Eye (tissue), 1 donor: ENCODE measurements around the gene HOXD1.

Experiments
- DNase-seq: peaks from one replicate; pipeline ENCODE4 v3.0.0-alpha.2; 2015

The HOXD1 gene

DNA sequence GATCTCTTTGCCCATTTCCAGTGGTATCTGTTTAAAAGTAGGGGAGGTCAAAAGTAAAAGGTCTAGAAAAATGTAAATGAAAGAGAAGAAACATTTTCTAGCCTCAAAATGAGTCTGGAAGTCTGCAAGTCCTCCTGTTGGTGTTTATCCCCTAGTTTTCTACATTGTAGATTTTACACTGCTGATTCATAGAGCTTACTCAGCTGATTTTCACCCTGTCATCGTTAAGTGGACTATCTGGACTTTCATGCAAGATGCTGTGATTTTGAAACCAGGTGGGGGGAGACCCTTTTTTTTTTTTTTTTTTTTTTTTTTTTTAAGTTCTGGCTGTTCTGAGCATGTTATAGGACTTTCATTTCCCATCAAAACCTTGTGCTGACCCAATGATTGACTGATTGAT is 21.1 kb upstream of the HOXD1 start:
- no peak for DNase-seq

DNA sequence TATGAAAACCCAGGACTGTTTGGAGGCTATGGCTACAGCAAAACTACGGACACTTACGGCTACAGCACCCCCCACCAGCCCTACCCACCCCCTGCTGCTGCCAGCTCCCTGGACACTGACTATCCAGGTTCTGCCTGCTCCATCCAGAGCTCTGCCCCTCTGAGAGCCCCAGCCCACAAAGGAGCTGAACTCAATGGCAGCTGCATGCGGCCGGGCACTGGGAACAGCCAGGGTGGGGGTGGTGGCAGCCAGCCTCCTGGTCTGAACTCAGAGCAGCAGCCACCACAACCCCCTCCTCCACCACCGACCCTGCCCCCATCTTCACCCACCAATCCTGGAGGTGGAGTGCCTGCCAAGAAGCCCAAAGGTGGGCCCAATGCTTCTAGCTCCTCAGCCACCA is 19.3 kb upstream of the HOXD1 start:
- DNase-seq = no peak

DNA sequence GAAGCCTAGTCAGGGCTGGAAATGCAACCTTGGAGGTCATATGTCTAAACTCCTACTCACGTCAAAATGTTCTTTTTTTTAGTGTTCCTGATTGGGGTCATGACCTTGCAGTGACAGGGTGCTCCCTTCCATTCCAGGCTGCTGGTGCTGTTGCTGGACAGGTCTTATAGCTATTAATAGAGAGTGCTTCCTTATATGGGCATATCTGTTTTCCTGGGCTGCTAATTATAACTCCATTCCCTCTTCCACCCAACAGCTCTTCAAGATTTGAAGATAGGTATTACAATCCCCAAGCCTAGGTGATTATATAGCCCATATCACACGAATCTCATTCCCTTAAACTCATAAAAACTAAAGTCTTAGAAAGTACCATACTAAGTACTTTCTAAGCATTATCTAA is 18.8 kb upstream of the HOXD1 start:
- DNase-seq = no peak

DNA sequence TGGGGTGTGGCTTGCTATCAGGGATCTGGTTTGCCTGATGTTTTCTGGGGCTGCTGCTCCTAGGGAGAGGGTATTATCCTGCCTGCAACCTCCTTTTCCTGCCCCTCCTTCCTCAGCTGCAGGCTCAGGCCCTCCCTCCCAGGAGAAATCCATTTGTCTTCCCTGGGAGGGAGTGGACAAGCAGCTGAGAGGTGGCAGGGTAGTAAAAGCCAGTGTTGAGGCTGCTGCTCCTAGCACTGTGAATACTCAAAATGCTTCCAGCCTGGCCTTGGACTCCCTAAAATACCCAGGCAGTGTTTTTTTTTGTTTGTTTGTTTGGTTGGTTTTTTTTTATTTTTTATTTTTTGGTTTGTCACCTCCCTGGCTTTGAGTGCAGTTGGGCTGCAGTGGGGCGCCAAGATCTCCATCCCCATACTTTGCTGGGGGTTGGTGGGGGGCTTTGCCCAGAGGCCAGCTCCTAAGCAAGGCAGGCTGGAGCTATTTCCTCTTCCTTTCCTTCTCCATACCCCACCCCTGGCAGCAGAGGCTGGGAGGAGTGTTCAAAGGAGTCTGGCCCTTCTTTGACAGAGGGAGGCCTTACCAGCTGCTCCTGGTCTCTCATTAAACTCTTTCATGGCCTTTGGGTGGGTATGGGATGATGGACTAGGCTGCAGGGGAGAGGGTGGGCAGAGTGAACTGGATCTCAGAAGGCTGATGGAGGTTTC is 17.7 kb upstream of the HOXD1 start:
- no peak for DNase-seq

DNA sequence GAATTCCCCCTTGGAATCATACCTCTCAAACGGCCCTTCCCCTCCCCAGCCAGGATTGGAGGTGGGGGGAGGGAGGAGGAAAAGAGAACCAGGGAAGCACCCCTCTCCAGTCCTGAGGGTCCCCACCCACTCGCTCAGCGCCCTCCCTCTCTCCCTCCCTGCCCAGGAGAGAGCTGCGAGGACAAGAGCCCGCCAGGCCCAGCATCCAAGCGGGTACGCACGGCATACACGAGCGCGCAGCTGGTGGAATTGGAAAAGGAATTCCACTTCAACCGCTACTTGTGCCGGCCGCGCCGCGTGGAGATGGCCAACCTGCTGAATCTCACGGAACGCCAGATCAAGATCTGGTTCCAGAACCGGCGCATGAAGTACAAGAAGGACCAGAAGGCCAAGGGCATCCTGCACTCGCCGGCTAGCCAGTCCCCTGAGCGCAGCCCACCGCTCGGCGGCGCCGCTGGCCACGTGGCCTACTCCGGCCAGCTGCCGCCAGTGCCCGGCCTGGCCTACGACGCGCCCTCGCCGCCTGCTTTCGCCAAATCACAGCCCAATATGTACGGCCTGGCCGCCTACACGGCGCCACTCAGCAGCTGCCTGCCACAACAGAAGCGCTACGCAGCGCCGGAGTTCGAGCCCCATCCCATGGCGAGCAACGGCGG is 17.0 kb upstream of the HOXD1 start:
- DNase-seq = peak; percentile 72

DNA sequence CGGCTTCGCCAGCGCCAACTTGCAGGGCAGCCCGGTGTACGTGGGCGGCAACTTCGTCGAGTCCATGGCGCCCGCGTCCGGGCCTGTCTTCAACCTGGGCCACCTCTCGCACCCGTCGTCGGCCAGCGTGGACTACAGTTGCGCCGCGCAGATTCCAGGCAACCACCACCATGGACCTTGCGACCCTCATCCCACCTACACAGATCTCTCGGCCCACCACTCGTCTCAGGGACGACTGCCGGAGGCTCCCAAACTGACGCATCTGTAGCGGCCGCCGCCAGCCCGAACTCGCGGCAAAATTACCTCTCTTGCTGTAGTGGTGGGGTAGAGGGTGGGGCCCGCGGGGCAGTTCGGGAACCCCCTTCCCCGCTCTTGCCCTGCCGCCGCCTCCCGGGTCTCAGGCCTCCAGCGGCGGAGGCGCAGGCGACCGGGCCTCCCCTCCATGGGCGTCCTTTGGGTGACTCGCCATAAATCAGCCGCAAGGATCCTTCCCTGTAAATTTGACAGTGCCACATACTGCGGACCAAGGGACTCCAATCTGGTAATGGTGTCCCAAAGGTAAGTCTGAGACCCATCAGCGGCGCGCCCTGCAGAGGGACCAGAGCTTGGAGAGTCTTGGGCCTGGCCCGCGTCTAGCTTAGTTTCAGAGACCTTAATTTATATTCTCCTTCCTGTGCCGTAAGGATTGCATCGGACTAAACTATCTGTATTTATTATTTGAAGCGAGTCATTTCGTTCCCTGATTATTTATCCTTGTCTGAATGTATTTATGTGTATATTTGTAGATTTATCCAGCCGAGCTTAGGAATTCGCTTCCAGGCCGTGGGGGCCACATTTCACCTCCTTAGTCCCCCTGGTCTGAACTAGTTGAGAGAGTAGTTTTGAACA is 16.2 kb upstream of the HOXD1 start:
- DNase-seq = peak; percentile 63

DNA sequence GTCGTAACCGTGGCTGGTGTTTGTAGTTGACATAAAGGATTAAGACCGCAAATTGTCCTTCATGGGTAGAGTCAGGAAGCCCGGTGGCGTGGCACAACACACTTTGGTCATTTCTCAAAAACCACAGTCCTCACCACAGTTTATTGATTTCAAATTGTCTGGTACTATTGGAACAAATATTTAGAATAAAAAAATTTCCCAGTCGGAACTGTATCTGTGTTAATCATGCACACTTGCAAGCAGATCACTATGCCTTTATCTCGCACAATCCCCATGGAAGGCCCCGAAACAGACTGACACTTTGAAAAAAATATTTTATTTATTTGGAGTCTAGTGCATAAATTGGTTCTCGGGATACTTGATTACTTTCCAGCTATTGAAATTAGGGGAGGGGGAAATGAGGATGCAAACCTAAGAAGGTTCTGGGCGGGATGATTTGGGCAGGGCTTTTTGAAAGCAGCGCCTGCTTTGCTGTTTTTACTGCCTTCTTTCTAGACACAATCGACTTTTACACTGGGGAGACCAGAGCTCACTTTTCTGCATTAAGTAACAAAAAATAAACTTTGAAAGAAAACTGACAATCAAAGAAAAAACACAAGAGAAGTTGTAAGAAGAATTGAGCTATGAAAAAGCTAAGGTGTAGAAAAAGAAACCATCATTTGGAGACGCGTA is 15.4 kb upstream of the HOXD1 start:
- peak; percentile 69 for DNase-seq

DNA sequence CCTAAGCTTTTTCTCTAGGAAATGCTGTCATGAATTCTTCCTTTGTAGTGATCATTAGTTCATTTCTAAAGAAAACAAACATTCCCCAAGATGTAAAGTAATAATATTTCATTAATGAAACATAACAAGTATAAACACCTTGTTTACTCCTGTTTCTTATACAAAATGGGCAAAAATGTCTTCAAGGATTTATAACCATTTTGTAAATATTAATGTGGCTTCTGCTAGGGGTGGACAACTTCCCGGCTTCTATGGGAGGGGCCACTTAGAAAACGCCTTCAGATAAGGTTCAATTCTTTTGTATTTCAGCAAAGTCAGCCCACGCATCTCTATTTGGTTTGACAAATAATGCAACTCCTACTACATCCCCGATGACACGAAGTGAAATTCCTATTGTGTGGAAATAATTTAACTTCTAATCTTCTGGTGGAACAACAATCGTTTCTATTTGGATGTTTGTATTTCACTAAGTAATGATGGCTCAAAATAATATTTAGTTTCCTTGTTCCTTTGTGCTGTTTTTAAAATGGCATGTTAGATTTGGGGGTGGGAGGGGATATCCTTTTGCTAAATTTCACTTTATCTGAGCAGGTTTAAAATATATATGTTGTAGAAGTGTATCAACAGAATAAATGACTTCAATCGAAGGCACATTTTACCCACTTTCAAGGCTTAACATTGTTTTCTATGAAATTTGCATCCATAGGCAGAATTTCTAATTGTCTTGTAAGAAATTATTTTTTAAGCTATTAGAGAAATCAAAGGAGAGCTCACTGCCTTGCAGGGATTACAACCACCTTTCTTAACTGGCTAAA is 14.7 kb upstream of the HOXD1 start:
- peak; percentile 59 for DNase-seq

DNA sequence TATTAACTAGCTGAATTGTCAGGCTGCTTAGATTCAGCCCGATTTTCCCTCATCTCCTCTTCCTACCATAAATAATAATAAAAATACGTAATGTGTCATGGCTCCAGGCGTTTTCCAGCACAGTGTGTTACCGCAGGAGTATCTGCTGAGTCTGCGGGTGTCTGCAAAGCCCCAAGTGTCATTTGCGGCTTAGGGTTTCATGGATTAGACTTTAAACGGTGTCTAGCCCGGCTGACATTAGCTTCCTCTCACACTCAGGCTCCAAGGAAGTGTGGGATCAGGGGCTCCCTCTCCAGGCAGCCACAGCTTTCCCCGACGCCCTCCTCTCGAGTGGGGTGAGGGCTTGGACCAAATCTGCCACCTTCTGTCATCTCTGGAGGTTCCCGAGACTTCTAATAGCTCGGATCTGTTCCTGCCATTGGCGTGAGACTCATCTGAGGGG is 14.1 kb upstream of the HOXD1 start:
- DNase-seq = peak; percentile 77

DNA sequence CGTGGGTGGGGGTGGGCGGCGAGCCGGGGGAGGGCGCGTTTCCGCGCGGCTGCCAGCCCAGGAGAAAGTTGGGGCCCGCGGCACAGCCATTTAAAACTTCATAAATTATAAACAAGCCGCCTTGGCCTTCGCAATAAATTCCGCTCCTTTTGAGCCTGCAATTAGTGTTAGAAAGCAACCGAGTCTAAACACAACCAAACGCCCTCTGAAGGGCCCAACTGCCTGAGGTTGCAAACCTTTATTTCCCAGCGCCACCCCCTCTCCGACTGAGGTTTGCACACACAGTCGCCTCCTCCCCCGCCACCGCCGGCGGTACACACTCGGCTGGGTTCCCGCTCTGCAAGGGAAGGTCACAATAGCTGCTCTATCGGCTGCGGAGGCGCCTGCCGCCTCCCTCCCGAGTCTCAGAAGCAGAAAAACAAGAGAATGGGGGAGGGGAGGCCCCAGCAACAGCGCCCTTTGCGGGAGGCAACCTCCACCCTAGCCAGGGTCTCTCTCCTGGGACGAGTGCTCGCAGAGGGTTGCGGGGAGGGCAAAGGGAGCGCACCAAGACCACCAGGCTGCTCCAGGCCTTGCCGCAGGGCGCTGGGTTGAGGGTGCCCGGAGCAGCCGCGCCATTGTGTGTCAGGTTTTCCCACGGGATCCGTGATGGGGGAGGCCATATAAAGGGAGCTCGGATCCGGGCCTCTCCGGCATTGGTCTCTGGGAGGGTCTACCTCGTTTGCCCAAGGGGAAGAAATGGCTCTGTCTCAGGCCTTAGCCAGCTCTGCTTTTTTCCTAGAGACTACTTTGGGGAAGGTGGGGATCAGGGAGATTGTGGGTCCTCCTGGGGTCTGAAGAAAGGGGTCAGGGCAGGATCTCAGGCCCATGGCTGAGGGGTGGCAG is 13.4 kb upstream of the HOXD1 start:
- peak; percentile 83 for DNase-seq

DNA sequence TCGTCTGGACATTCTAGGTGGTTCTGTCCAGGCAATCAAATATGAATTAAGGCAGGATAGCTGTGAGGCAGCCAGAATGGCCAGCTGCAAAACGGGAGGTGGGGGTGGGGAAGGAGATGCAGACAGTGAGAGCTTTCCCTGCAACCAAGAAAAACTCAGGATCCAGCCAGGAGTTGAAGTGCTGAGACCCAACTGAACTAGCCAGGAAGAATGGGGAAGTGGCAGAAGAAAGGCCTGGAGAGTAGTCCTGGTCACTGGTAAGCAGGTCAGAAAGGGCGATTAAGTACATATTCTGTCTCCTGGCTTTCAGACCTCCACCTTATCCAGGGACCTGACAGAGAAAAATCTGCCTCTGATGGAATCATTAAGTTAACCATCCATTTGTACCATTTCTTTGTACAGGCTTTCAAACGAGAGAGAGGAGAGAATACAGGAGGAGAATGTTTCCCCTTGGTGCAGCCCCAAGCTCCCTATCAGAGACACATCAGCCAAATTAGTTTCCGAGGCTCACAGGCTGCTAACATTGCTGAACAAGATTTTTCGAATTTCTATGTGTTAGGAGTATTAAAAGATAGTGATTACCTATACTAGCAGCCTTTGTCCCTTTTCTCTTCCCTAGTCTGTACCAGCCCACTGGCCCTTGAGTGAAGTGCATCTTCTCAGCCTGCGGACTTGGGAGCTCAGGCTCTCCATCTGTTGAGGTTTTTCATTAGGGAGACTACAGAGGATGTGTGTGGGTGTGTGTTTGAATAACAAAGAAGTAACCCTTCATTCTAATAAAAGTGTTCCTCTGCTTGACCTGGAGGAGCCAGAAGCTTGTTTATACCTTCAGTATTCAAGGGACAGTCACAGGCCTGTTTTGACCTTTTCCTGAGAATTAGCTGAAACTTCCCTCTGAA is 12.5 kb upstream of the HOXD1 start:
- no peak for DNase-seq

DNA sequence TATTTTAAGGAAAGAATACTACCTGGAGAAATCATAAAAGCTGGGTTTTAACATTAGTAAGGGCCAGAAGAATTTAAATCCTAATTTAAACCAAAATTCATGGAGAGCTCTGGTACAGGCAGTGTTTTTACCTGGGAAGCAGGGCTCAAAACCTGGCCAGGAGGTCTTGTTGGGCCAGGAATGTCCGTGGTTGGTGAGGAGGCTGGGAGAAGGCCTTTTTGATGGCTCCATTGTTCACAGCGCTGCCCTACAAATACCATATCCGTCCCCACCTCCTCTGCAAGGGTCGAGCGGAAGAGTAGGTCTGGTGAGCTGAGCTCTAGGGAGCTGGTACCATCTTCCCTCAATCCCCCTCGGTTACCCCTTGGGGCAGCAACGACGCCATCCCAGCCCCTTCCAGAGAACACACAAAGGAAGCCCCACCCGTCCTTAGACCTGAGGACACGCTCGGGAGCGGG is 10.9 kb upstream of the HOXD1 start:
- DNase-seq = no peak

DNA sequence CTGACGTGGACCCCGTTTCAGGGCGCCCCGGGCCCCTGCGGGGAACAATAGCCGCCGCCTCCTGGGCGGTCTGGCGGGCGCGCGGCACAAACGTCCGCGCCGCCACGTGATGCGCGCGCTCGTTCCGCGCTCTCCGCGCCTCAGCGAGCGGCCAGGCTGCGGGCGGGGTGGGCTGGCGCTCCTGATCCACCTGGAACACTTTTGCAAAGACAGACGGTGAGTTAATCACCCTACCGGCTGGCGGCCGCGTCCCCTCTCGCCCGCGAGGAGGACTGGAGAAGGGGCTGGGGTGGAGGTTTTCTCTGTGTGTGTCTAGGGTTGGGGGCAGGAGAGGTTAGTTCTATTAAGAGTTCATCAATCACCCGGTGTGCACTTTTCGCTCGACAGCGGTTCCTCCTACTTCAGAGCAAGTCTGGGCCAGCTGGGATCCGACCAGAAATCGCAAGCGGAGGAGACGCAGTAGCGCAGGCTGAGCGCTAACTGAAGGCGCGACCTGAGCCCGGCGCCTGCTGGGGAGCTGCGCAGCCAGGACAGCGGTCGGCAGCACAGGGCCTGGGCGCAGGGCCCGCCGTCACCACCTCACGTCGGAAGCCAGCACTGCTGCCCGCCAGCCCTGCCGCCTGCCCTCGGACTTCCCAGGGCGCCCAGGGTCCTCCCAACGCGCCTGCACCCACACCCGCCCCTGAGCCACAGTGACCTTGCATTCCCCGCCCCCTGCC is 10.3 kb upstream of the HOXD1 start:
- peak; percentile 64 for DNase-seq

DNA sequence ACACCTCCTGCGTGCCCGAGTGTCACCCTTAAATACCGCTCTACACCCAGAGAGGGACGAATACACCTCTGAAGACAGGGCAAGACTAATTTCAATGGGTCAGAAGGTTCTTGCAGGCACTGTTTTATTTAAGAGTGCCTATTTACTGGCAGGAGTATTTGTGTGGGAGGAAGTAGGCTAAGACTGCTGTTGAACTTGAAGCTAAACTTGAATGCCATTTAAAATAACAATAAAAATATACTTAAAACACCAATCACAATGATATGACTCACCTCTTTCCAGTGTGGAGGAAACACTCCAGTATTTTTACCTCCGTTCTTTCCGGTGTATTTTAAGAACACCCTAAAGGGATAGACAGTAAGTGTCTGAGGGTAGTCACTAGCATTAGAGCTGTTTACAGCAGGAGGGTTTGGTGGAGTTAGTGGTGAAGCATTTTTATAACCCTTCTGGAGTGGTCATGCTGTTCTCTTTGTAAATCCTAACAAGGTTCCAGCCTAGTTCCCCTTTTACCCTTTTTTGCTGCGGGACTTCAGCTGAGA is 9.6 kb upstream of the HOXD1 start:
- no peak for DNase-seq

DNA sequence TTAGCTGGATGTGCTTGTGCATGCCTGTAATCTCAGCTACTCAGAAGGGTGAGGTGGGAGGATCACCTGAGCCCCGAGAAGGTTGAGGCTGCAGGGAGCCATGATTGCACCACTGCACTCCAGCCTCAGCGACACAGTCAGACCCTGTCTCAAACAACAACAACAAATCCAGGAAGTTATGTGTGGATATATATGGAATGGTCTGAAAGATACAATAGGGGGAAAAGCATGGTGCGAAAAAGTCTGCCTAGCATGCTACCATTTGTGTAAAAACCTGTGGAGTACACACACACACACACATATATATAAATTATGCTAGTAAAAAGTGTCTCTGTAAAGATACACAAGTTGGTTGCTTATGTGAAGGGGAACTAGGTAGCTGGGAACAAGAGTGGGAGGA is 6.9 kb upstream of the HOXD1 start:
- no peak for DNase-seq

DNA sequence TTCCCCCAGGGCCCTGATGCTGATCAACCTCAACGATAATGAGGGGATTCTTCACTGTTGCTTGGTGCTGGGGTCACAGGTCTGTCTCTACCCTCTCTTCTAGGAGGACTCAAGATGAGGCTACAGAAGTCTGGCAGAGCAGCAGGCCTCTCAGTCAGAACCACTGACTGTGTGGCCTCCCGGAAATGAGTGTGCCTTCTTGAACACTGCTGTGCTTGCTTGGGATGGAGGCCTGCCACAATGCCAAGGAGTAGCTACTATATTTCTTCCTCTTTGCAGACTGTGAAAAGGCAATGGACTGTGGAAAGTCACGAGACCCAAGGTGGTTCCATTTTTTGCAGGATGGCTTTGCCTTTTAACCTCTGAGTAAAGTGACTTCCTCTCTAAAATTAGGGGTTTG is 5.8 kb upstream of the HOXD1 start:
- no peak for DNase-seq

DNA sequence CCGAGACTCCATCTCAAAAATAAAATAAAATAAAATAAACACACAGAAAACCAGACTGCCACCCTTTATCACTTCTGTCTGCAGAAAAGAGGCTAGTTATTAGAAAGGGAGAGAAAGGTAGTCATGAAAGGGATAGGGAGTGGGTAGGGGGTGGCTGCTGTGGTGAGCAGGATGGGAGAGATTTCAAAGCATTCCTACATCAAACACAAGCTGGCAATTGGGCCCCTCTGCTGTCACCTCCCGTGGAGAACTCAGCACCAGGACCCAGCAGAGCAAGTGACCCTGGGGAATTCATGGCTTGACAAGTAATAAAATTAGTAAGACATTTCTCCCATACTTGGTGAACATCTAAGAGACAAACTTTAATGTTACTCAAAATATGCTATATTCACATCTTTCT is 3.7 kb upstream of the HOXD1 start:
- no peak for DNase-seq

DNA sequence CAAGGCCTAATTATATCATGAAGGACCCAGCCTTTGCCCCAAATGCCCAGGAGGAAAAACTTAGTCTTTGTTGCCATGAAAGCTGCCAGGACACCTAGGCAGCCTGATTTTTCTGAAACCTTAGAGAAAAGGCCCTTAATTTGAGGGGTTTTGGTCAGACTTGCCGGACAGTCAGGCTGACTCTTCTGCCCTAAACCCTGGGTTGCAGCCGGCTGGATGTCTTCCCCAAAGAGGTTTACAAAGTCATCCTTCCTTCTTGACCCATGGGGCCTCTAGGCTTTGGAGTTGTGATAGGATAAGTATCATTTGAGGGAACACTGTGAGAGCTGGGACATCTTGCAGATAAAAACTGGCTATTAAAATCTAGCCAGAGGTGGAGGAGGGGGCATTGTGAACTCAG is 2.4 kb upstream of the HOXD1 start:
- DNase-seq = no peak
